HCT116 (cell line): ENCODE measurements around the gene MARVELD1. TPM values are rescaled to one million over a fixed set of nuclear protein-coding genes. Genes with fewer than 3 reads are reported as not detected.

Experiments
- ATAC-seq: fragments of 200-7000 bp; cut with Tn5 transposase; 2 replicates; pipeline ENCODE4 v1.9.1; 2020; ENCODE audit warnings: mild to moderate bottlenecking, moderate library complexity
- BruUV-seq: library from RNA; stranded (reverse); fragments of 400-500 nt; replicated peaks from 2 replicates; lab custom pipeline; 2021; lab: Mats Ljungman, UMichigan
- CTCF ChIA-PET: fragments of 300-600 bp; sonication (Branson Sonifier 250); formaldehyde crosslinking; loops from one replicate; lab custom pipeline; 2021; ENCODE audit warnings: antibody characterized with exemption; lab: Charles Lee
- POLR2A ChIA-PET: fragments of 300-600, 350-600 bp; sonication (Branson Sonifier 250); formaldehyde crosslinking; loops from one replicate; lab custom pipeline; 2021; ENCODE audit warnings: antibody characterized with exemption; lab: Charles Lee
- RAD21 ChIA-PET, 2 experiments: fragments of 300-600 bp; sonication (Branson Sonifier 250); formaldehyde crosslinking; loops; one replicate each; lab custom pipeline; 2023; ENCODE audit warnings: low total read pairs in 2 of 2; ENCODE audit not compliant: uncharacterized antibody in 2 of 2, unreplicated experiment in 2 of 2, low non-redundant PET in 1 of 2; lab: Charles Lee
- DNase-seq: peaks from one replicate; pipeline ENCODE4 v3.0.0-alpha.2; 2010; ENCODE audit warnings: low read depth, low spot score
- H2AFZ ChIP-seq: fragments of 200-600 bp; shearing (Covaris generic), sonication (generic); 2 replicates; pipeline ENCODE4 v1.6.1; 2017; ENCODE audit warnings: low read depth, mixed run types, mixed read lengths, antibody characterized with exemption, low read length; ENCODE audit not compliant: poor library complexity, severe bottlenecking
- H3K27ac ChIP-seq: 2 replicates; pipeline ENCODE4 v1.5.1; 2012; ENCODE audit warnings: low read depth, low read length
- H3K27me3 ChIP-seq: fragments of 200-600 bp; sonication (generic); 2 replicates; pipeline ENCODE4 v1.6.1; 2016; ENCODE audit warnings: mixed run types, low read length, mixed read lengths; ENCODE audit not compliant: insufficient read depth
- H3K36me3 ChIP-seq, 2 experiments: fragments of 200-500 bp in 1 of 2; fragments of 200-600 bp in 1 of 2; sonication (Bioruptor generic) in 1 of 2; sonication (generic) in 1 of 2; 2 replicates each; pipeline versions ENCODE4 v1.5.1 to v1.6.1; 2014 to 2016; ENCODE audit warnings: low read length in 2 of 2, inconsistent platforms in 1 of 2, mixed read lengths in 1 of 2, mixed run types in 1 of 2; ENCODE audit not compliant: insufficient read depth in 2 of 2, control insufficient read depth in 1 of 2
- H3K4me1 ChIP-seq, 2 experiments: fragments of 200-600 bp in 1 of 2; sonication (generic) in 1 of 2; 2 replicates each; pipeline versions ENCODE4 v1.5.1 to v1.6.1; 2012 to 2017; ENCODE audit warnings: low read length in 2 of 2, inconsistent platforms in 1 of 2, mild to moderate bottlenecking in 1 of 2, mixed read lengths in 1 of 2, mixed run types in 1 of 2, moderate library complexity in 1 of 2; ENCODE audit not compliant: insufficient read depth in 2 of 2, control insufficient read depth in 1 of 2
- H3K4me2 ChIP-seq: fragments of 200-600 bp; sonication (generic); 2 replicates; pipeline ENCODE4 v1.6.1; 2017; ENCODE audit warnings: mixed run types, low read length, mixed read lengths
- H3K4me3 ChIP-seq, 2 experiments: fragments of 200-600 bp in 1 of 2; sonication (generic) in 1 of 2; replicated peaks in 1 of 2; 2 replicates each; pipeline ENCODE4 v1.5.1; 2011 to 2016; ENCODE audit warnings: low read length in 2 of 2, control low read depth in 1 of 2, low read depth in 1 of 2, mild to moderate bottlenecking in 1 of 2, mixed read lengths in 1 of 2, mixed run types in 1 of 2
- H3K79me2 ChIP-seq: fragments of 200-600 bp; sonication (generic); 2 replicates; pipeline ENCODE4 v1.6.1; 2017; ENCODE audit warnings: mild to moderate bottlenecking, mixed run types, low read length, moderate library complexity, mixed read lengths; ENCODE audit not compliant: insufficient read depth
- H3K9ac ChIP-seq: fragments of 200-600 bp; sonication (generic); 2 replicates; pipeline ENCODE4 v1.6.1; 2016; ENCODE audit warnings: low read length, mixed read lengths
- H3K9me2 ChIP-seq: fragments of 200-600 bp; sonication (generic), shearing (Covaris generic); 2 replicates; pipeline ENCODE4 v1.6.1; 2017; ENCODE audit warnings: mixed run types, mild to moderate bottlenecking, moderate library complexity; ENCODE audit not compliant: insufficient read depth
- H3K9me3 ChIP-seq, 2 experiments: fragments of 200-500 bp in 1 of 2; fragments of 200-600 bp in 1 of 2; sonication (Bioruptor generic) in 1 of 2; sonication (generic) in 1 of 2; 2 replicates each; pipeline ENCODE4 v1.6.1; 2014 to 2017; ENCODE audit warnings: low read length in 2 of 2, mixed read lengths in 2 of 2, inconsistent platforms in 1 of 2, low read depth in 1 of 2, mild to moderate bottlenecking in 1 of 2, mixed run types in 1 of 2, moderate library complexity in 1 of 2; ENCODE audit not compliant: control insufficient read depth in 1 of 2, insufficient read depth in 1 of 2
- H4K20me1 ChIP-seq: fragments of 200-600 bp; sonication (generic), shearing (Covaris generic); 2 replicates; pipeline ENCODE4 v1.6.1; 2017; ENCODE audit warnings: mixed run types, mild to moderate bottlenecking, moderate library complexity; ENCODE audit not compliant: insufficient read depth
- CBX3 ChIP-seq: IDR thresholded peaks from 2 replicates; pipeline ENCODE4 v1.6.1; 2012; ENCODE audit warnings: low read depth
- CEBPB ChIP-seq: IDR thresholded peaks from 2 replicates; pipeline ENCODE4 v1.6.1; 2012; ENCODE audit warnings: low read depth
- EGR1 ChIP-seq: IDR thresholded peaks from 2 replicates; pipeline ENCODE4 v1.6.1; 2012; ENCODE audit warnings: low read depth
- ELF1 ChIP-seq: IDR thresholded peaks from 2 replicates; pipeline ENCODE4 v1.6.1; 2012; ENCODE audit warnings: low read depth, borderline replicate concordance
- EZH2phosphoT487 ChIP-seq: fragments of 200-600 bp; IDR thresholded peaks from 2 replicates; pipeline ENCODE4 v1.6.1; 2018; ENCODE audit warnings: antibody characterized with exemption, borderline replicate concordance
- JUND ChIP-seq: IDR thresholded peaks from 2 replicates; pipeline ENCODE4 v1.6.1; 2012
- MAX ChIP-seq: IDR thresholded peaks from 2 replicates; pipeline ENCODE4 v1.6.1; 2012
- POLR2A ChIP-seq: IDR thresholded peaks from 2 replicates; pipeline ENCODE4 v1.7.0; 2011; ENCODE audit warnings: borderline replicate concordance; ENCODE audit not compliant: insufficient read depth, insufficient read length; ENCODE audit errors: extremely low read depth
- POLR2AphosphoS5 ChIP-seq: IDR thresholded peaks from 2 replicates; pipeline ENCODE4 v1.6.1; 2011; ENCODE audit warnings: mild to moderate bottlenecking, low read depth, low read length, moderate library complexity
- RAD21 ChIP-seq: IDR thresholded peaks from 2 replicates; pipeline ENCODE4 v1.6.1; 2012; ENCODE audit warnings: low read depth, mild to moderate bottlenecking
- REST ChIP-seq: IDR thresholded peaks from 2 replicates; pipeline ENCODE4 v1.6.1; 2012; ENCODE audit warnings: low read depth
- SP1 ChIP-seq: IDR thresholded peaks from 2 replicates; pipeline ENCODE4 v1.6.1; 2012; ENCODE audit warnings: low read depth
- SRF ChIP-seq: IDR thresholded peaks from 2 replicates; pipeline ENCODE4 v1.6.1; 2012; ENCODE audit warnings: low read depth
- TCF7L2 ChIP-seq: IDR thresholded peaks from 2 replicates; pipeline ENCODE4 v1.7.0; 2011; ENCODE audit warnings: borderline replicate concordance, inconsistent platforms; ENCODE audit not compliant: insufficient read depth, insufficient read length; ENCODE audit errors: extremely low read depth
- YY1 ChIP-seq: IDR thresholded peaks from 2 replicates; pipeline ENCODE4 v1.6.1; 2011; ENCODE audit warnings: low read length, low read depth, moderate library complexity, mild to moderate bottlenecking; ENCODE audit not compliant: insufficient replicate concordance; ENCODE audit errors: extremely low read depth
- ZFX ChIP-seq: fragments of 450-650 bp; IDR thresholded peaks from 2 replicates; pipeline ENCODE4 v1.6.1; 2017
- ZNF274 ChIP-seq: fragments of 200-500 bp; sonication (Bioruptor generic); IDR thresholded peaks from 2 replicates; pipeline ENCODE4 v1.6.1; 2014; ENCODE audit warnings: mild to moderate bottlenecking, low read depth, low read length, inconsistent platforms
- intact Hi-C: fragments of 100-400 bp; cut with micrococcal nuclease; formaldehyde crosslinking; loops from 2 replicates; pipeline ENCODE4 v1.10.0; 2022
- total RNA-seq: library from RNA; stranded (reverse); gene quantifications from one replicate; pipeline ENCODE4 v1.2.1, GENCODE V29; 2021; ENCODE audit not compliant: unreplicated experiment

Gene MARVELD1
- total RNA-seq, 1 experiment from 2014 or later: 36.1 TPM

- no TSS peak for BruUV-seq
- POLR2A ChIA-PET: no interaction called here
- peak overlapping the region; percentile 85 for H3K4me2 ChIP-seq
- peaks cover 9 to 19% of the 10 kb centered on the region in 2 experiments for H3K4me1 ChIP-seq
- intact Hi-C loops: no loop called here
- no peak overlapping the region for H3K27ac ChIP-seq
- no peak for DNase-seq
- no peak overlapping the region for H2AFZ ChIP-seq
- peaks cover 62% of the 10 kb centered on the region for H3K79me2 ChIP-seq
- H4K20me1 ChIP-seq: no peaks in the 10 kb centered on the region
- TF ChIP-seq CBX3 (no peak), YY1 (no peak), RAD21 (no peak), ZNF274 (no peak), JUND (no peak), POLR2A (no peak), SP1 (no peak), EZH2phosphoT487 (no peak), ELF1 (no peak), MAX (no peak), CEBPB (no peak), ZFX (no peak), REST (no peak), EGR1 (no peak), POLR2AphosphoS5 (no peak), SRF (no peak), TCF7L2 (no peak)
- ATAC-seq: no peak
- H3K9me3 ChIP-seq: no peaks in the 10 kb centered on the region
- no peaks in the 10 kb centered on the region for H3K9me2 ChIP-seq
- H3K27me3 ChIP-seq: no peaks in the 10 kb centered on the region
- RAD21 ChIA-PET: no interaction called here
- H3K36me3 ChIP-seq: peaks cover 21 to 29% of the 10 kb centered on the region in 2 experiments; a peak in 3 of 4 replicates
- CTCF ChIA-PET: no interaction called here
- peak overlapping the region; percentile 69 to 83 for H3K4me3 ChIP-seq
- H3K9ac ChIP-seq: no peak overlapping the region
Observed at GRCh38 chr10:97738616-97739015, 25.1 kb downstream of the MARVELD1 start.
